Measurements from ENCODE around the gene FRMPD2.

FRMPD2 gene

GRCh38 chr10:48286356-48286755 lies 11.9 kb upstream of the FRMPD2 start:
- no peaks in the 10 kb centered on the region; the same call in 1 of the 2 replicates for H3K27me3 ChIP-seq (ENCODE audit: control insufficient read depth, low read length)
- TF ChIP-seq EZH2phosphoT487 (IDR thresholded peaks at IDR 0.05; ENCODE audit: borderline replicate concordance, low read length) (no peak), CTCF (IDR thresholded peaks at IDR 0.05; ENCODE audit: low read depth, low read length, poor library complexity, severe bottlenecking) (no peak)

GRCh38 chr10:48285710-48286109 lies 11.2 kb upstream of the FRMPD2 start:
- H3K9me3 ChIP-seq (ENCODE audit: control insufficient read depth, insufficient read depth, low read length): peaks cover 13% of the 10 kb centered on the region
- no peaks in the 10 kb centered on the region for H3K36me3 ChIP-seq (ENCODE audit: control insufficient read depth, low read length)
- TF ChIP-seq EZH2phosphoT487 (IDR thresholded peaks at IDR 0.05; ENCODE audit: borderline replicate concordance, low read length) (no peak), CTCF (IDR thresholded peaks at IDR 0.05; ENCODE audit: low read depth, low read length, poor library complexity, severe bottlenecking) (no peak)
- no peaks in the 10 kb centered on the region; the same call in 1 of the 2 replicates for H3K27me3 ChIP-seq (ENCODE audit: control insufficient read depth, low read length)
- H3K4me2 ChIP-seq (ENCODE audit: low read length): no peak overlapping the region
- no peak overlapping the region for H3K27ac ChIP-seq (ENCODE audit: low read depth, low read length)
- H3K4me3 ChIP-seq (ENCODE audit: low read length): no peak overlapping the region
- H3K9me2 ChIP-seq (replicated peaks; ENCODE audit: control insufficient read depth, low read length): no peaks in the 10 kb centered on the region
- H3F3A ChIP-seq (ENCODE audit: control insufficient read depth, insufficient read depth): no peaks in the 10 kb centered on the region
- no peaks in the 10 kb centered on the region for H3K4me1 ChIP-seq (ENCODE audit: control insufficient read depth, low read length)
- H4K20me1 ChIP-seq (ENCODE audit: control insufficient read depth, insufficient read depth, low read depth, low read length): no peaks in the 10 kb centered on the region
- H3K79me2 ChIP-seq (ENCODE audit: control insufficient read depth, low read length): no peaks in the 10 kb centered on the region

More at GRCh38 chr10:48286356-48286755, 11.9 kb upstream of the FRMPD2 start:
- Histone ChIP-seq H3K27ac (ENCODE audit: low read depth, low read length) (no peak overlapping the region), H3K4me2 (ENCODE audit: low read length) (no peak overlapping the region), H3K4me3 (ENCODE audit: low read length) (no peak overlapping the region), H3K36me3 (ENCODE audit: control insufficient read depth, low read length) (no peaks in the 10 kb centered on the region), H3K9me3 (ENCODE audit: control insufficient read depth, insufficient read depth, low read length) (peaks cover 13% of the 10 kb centered on the region), H4K20me1 (ENCODE audit: control insufficient read depth, insufficient read depth, low read depth, low read length) (no peaks in the 10 kb centered on the region), H3F3A (ENCODE audit: control insufficient read depth, insufficient read depth) (no peaks in the 10 kb centered on the region), H3K4me1 (ENCODE audit: control insufficient read depth, low read length) (no peaks in the 10 kb centered on the region), H3K9me2 (replicated peaks; ENCODE audit: control insufficient read depth, low read length) (no peaks in the 10 kb centered on the region), H3K79me2 (ENCODE audit: control insufficient read depth, low read length) (no peaks in the 10 kb centered on the region)

GRCh38 chr10:48284811-48285210 lies 10.3 kb upstream of the FRMPD2 start:
- Histone ChIP-seq H3K9me3 (ENCODE audit: control insufficient read depth, insufficient read depth, low read length) (peaks cover 13% of the 10 kb centered on the region), H3K27me3 (ENCODE audit: control insufficient read depth, low read length) (no peaks in the 10 kb centered on the region; the same call in 1 of the 2 replicates), H3K79me2 (ENCODE audit: control insufficient read depth, low read length) (no peaks in the 10 kb centered on the region), H4K20me1 (ENCODE audit: control insufficient read depth, insufficient read depth, low read depth, low read length) (no peaks in the 10 kb centered on the region), H3K4me1 (ENCODE audit: control insufficient read depth, low read length) (no peaks in the 10 kb centered on the region), H3K27ac (ENCODE audit: low read depth, low read length) (no peak overlapping the region), H3K36me3 (ENCODE audit: control insufficient read depth, low read length) (no peaks in the 10 kb centered on the region), H3K9me2 (replicated peaks; ENCODE audit: control insufficient read depth, low read length) (no peaks in the 10 kb centered on the region), H3K4me3 (ENCODE audit: low read length) (no peak overlapping the region), H3F3A (ENCODE audit: control insufficient read depth, insufficient read depth) (no peaks in the 10 kb centered on the region), H3K4me2 (ENCODE audit: low read length) (no peak overlapping the region)
- TF ChIP-seq EZH2phosphoT487 (IDR thresholded peaks at IDR 0.05; ENCODE audit: borderline replicate concordance, low read length) (no peak), CTCF (IDR thresholded peaks at IDR 0.05; ENCODE audit: low read depth, low read length, poor library complexity, severe bottlenecking) (no peak)

Data from DOHH2 (cell line).